ENCODE results near the gene C3orf20. TPM values are rescaled to one million over a fixed set of nuclear protein-coding genes. Genes with fewer than 3 reads are reported as not detected.

The C3orf20 gene
- total and polyA plus RNA-seq, 7 donors = 0.03 to 0.16 TPM; not detected in 5

DNA sequence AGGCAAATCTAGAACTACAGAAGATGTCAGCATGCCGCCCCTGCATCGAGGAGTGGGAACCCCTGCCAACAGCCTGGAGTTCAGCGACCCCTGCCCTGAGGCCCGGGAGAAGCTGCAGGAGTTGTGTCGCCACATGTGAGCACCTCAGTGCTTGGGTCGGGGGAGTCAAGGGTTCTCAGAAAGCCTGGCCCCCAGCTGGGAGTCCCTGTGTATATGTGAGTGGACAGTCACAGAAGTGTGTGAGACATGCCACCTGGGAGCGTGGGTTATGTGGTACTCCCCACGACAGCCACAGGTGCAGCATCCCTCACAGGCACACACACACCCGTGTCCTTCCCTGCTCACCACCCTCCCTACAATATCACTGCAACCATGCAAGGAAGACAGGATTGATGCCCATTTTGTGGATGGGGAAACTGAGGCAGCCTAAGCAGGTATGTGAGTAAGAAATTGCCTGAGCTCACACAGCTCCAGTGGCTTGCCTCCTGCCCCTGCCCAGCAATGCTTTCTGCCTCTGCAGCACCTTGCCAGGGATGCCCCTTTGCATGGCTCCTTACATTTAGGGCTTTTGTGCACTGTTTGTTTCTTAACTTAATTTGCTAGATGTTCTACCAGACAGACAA, 28.3 kb downstream of the C3orf20 start:
- Histone ChIP-seq H3K27ac (no peak overlapping the region), H3K27me3 (no peaks in the 10 kb centered on the region), H3K9me3 (no peaks in the 10 kb centered on the region), H3K36me3 (no peaks in the 10 kb centered on the region), H3K4me1 (no peaks in the 10 kb centered on the region), H3K4me3 (no peak overlapping the region)
- no peak for DNase-seq
- WGBS, 2 donors = 91 to 93% methylated on average over 9 of the region's 9 CpGs
- TF ChIP-seq POLR2A (IDR thresholded peaks at IDR 0.05) (no peak), EP300 (IDR thresholded peaks at IDR 0.05) (no peak), POLR2AphosphoS5 (IDR thresholded peaks at IDR 0.05) (no peak)
- intact Hi-C loops (cut with DNase I) = no loop called here

DNA sequence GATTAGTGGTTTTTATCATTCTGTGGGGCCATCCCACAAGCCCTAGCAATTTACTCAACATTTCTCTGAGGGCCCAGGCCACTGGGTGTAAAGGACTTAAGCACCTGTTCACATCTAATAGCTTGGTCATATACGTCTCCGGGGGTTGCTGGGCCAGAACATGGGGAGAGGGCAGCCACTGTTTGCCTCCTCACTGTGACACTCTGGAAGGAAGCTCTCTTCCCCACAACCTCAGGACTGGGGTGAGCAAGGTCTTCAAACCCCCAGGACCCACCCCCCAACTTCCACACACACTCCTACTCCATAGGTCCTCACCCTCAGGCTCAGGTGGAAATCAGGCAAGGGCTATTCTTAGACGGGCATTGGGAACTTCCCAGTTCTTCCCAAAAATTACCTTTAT, 28.9 kb downstream of the C3orf20 start:
- 96 to 97% methylated on average over 3 of the region's 3 CpGs for WGBS, 2 donors
- H3K9me3 ChIP-seq = no peaks in the 10 kb centered on the region
- no peaks in the 10 kb centered on the region for H3K27me3 ChIP-seq
- H3K27ac ChIP-seq = no peak overlapping the region
- DNase-seq = no peak
- TF ChIP-seq POLR2A (IDR thresholded peaks at IDR 0.05) = no peak
- TF ChIP-seq POLR2AphosphoS5 (IDR thresholded peaks at IDR 0.05) = no peak
- no peak for TF ChIP-seq EP300 (IDR thresholded peaks at IDR 0.05)
- TF ChIP-seq, protein P1, sequence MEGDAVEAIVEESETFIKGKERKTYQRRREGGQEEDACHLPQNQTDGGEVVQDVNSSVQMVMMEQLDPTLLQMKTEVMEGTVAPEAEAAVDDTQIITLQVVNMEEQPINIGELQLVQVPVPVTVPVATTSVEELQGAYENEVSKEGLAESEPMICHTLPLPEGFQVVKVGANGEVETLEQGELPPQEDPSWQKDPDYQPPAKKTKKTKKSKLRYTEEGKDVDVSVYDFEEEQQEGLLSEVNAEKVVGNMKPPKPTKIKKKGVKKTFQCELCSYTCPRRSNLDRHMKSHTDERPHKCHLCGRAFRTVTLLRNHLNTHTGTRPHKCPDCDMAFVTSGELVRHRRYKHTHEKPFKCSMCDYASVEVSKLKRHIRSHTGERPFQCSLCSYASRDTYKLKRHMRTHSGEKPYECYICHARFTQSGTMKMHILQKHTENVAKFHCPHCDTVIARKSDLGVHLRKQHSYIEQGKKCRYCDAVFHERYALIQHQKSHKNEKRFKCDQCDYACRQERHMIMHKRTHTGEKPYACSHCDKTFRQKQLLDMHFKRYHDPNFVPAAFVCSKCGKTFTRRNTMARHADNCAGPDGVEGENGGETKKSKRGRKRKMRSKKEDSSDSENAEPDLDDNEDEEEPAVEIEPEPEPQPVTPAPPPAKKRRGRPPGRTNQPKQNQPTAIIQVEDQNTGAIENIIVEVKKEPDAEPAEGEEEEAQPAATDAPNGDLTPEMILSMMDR (IDR thresholded peaks at IDR 0.05) = no peak
- intact Hi-C loops (cut with DNase I) = no loop called here
- H3K4me1 ChIP-seq = no peaks in the 10 kb centered on the region
- H3K36me3 ChIP-seq = no peaks in the 10 kb centered on the region
- no peak overlapping the region for H3K4me3 ChIP-seq

DNA sequence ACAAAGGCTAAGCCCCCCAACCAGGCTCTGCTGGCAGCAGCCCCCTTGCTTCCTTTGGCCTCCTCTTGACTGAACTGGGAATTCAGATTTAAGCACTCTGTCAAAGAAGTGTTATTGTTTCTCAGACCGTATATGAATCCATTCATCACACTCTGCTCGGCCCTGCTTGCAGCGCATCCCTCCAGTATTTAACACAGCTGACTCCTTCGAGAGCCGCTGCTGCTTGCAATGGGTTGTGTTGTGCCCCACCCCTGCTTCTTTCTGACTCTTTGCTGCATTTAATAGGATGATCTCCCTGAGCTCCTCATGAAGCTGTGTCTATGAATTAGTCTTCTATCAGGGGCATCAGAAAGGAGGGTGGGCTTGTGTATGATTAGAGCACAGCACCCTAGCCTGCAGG, 31.2 kb downstream of the C3orf20 start:
- DNase-seq = no peak
- H3K4me1 ChIP-seq = no peaks in the 10 kb centered on the region
- H3K27ac ChIP-seq = no peak overlapping the region
- no peaks in the 10 kb centered on the region for H3K9me3 ChIP-seq
- no peak overlapping the region for H3K4me3 ChIP-seq
- TF ChIP-seq POLR2AphosphoS5 (IDR thresholded peaks at IDR 0.05) = no peak
- no peak for TF ChIP-seq POLR2A (IDR thresholded peaks at IDR 0.05)
- TF ChIP-seq, protein P1 (IDR thresholded peaks at IDR 0.05) = no peak
- TF ChIP-seq EP300 (IDR thresholded peaks at IDR 0.05) = no peak
- intact Hi-C loops (cut with DNase I) = no loop called here
- 81 to 90% methylated on average over 5 of the region's 5 CpGs for WGBS, 2 donors
- no peaks in the 10 kb centered on the region for H3K27me3 ChIP-seq
- no peaks in the 10 kb centered on the region for H3K36me3 ChIP-seq

DNA sequence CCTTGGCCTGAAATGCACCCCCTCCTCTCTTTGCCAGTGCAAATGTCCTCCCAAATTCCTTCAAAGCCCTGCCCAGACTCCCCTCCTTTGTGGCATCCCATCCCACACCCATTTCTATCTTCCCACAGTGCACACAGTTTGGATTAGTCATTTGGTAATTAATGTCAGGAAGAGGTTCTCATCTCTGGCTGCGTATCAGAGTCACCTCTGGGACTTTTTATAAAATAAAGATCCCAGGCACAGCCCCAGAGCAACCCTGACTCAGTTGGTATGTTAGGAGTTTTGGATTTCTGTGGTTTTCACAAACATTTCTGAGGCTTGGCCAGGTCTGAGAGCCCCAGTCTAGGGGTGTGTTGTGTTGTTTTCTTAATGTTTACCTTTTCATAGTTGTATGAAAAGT, 41.6 kb downstream of the C3orf20 start:
- H3K27me3 ChIP-seq = no peaks in the 10 kb centered on the region
- no peak for DNase-seq
- WGBS, 2 donors = 46 to 65% methylated on average over 1 of the region's 1 CpG
- H3K4me1 ChIP-seq = no peaks in the 10 kb centered on the region
- intact Hi-C loops (cut with DNase I) = no loop called here
- peaks cover 0 to 7% (median 3%) of the 10 kb centered on the region in 4 donors for H3K9me3 ChIP-seq
- H3K27ac ChIP-seq = no peak overlapping the region
- H3K4me3 ChIP-seq = no peak overlapping the region
- H3K36me3 ChIP-seq = no peaks in the 10 kb centered on the region
- no peak for TF ChIP-seq POLR2A (IDR thresholded peaks at IDR 0.05)
- TF ChIP-seq POLR2AphosphoS5 (IDR thresholded peaks at IDR 0.05) = no peak
- TF ChIP-seq, protein P1 (IDR thresholded peaks at IDR 0.05) = no peak
- TF ChIP-seq EP300 (IDR thresholded peaks at IDR 0.05) = no peak

DNA sequence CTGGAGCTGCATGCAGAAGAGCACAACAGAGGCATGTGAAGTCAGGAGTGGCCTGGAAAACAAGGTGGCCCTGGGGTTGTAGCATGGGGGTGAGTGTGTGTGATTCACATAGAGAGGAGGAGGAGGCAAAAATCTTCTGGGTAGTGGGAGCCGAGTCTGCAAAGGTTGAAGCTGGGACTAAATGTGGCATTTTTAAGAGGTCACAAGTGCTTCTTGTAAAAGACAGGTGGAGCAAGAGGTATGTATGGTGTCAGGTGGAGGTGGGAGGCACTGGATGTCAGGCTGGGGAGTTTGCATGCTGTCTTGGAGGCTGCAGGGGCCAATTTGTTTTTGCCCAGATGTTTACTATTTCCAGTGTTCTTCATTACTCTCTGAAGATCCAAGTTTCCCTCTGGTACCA, 42.4 kb downstream of the C3orf20 start:
- no peak overlapping the region for H3K27ac ChIP-seq
- 51 to 59% methylated on average over 1 of the region's 1 CpG for WGBS, 2 donors
- no peaks in the 10 kb centered on the region for H3K36me3 ChIP-seq

More for the DNA sequence above, 42.4 kb downstream of the C3orf20 start:
- TF ChIP-seq POLR2AphosphoS5 (IDR thresholded peaks at IDR 0.05) (no peak), EP300 (IDR thresholded peaks at IDR 0.05) (no peak), POLR2A (IDR thresholded peaks at IDR 0.05) (no peak)
- TF ChIP-seq, protein P1 (IDR thresholded peaks at IDR 0.05) = no peak
- no peak for DNase-seq
- Histone ChIP-seq H3K4me3 (no peak overlapping the region), H3K4me1 (no peaks in the 10 kb centered on the region), H3K27me3 (no peaks in the 10 kb centered on the region), H3K9me3 (peaks cover 0 to 7% (median 3%) of the 10 kb centered on the region in 4 donors)
- intact Hi-C loops (cut with DNase I) = no loop called here

Measured in sigmoid colon (tissue), 7 donors.